Nephron progenitor cell (in vitro differentiated cells): ENCODE data around the gene ZNF212.
"Not testable (repeated sequence)": the region's sequence is repeated elsewhere in the genome, so short reads cannot be mapped to it uniquely, and the experiment has no call there.

ENCODE experiments used
- DNase-seq: peaks from one replicate; pipeline ENCODE4 v3.0.0; 2021
- H3K27ac Mint-ChIP-seq: 2 replicates; pipeline ENCODE4 v1.8.0; 2021; ENCODE audit warnings: mild to moderate bottlenecking, moderate library complexity, mixed read lengths
- H3K27me3 Mint-ChIP-seq: 2 replicates; pipeline ENCODE4 v1.8.0; 2021; ENCODE audit warnings: mild to moderate bottlenecking, low read depth, mixed read lengths; ENCODE audit not compliant: poor library complexity
- H3K36me3 Mint-ChIP-seq: 2 replicates; pipeline ENCODE4 v1.8.0; 2021; ENCODE audit warnings: low read depth, mixed read lengths
- H3K4me1 Mint-ChIP-seq: 2 replicates; pipeline ENCODE4 v1.8.0; 2021; ENCODE audit warnings: mixed read lengths
- H3K4me3 Mint-ChIP-seq: 2 replicates; pipeline ENCODE4 v1.8.0; 2021; ENCODE audit warnings: mild to moderate bottlenecking, moderate library complexity, mixed read lengths
- H3K9me3 Mint-ChIP-seq: 2 replicates; pipeline ENCODE4 v1.8.0; 2021; ENCODE audit warnings: mild to moderate bottlenecking, moderate library complexity, mixed read lengths
- CTCF ChIP-seq: fragments of 200-600 bp; sonication (generic); IDR thresholded peaks from 2 replicates; pipeline ENCODE4 v1.5.0; 2021; ENCODE audit warnings: antibody characterized with exemption

ZNF212 gene

GRCh38 chr7:149261829-149262617, 22.6 kb downstream of the ZNF212 start, which contains the start of gene ZNF783:
TSS of gene ZNF783 (plus strand) at chr7:149262196. CDS start at chr7:149262334, 138 bp downstream.
- Mint-ChIP-seq H3K4me3 (peak within 1 kb of the TSS; percentile 80), H3K36me3 (peaks cover 25% of the 10 kb centered on the region), H3K27me3 (peaks cover 3% of the 10 kb centered on the region), H3K27ac (no peak within 1 kb of the TSS), H3K4me1 (peaks cover 11% of the 10 kb centered on the region), H3K9me3 (no peaks in the 10 kb centered on the region)
- peak; percentile 84 for DNase-seq
- TF ChIP-seq CTCF = peak; percentile 56

GRCh38 chr7:149266451-149266850, 27.0 kb downstream of the ZNF212 start:
- Mint-ChIP-seq H3K27me3 (no peaks in the 10 kb centered on the region), H3K9me3 (no peaks in the 10 kb centered on the region), H3K27ac (no peak overlapping the region), H3K36me3 (peaks cover 64% of the 10 kb centered on the region), H3K4me3 (no peak overlapping the region), H3K4me1 (peaks cover 11% of the 10 kb centered on the region)
- TF ChIP-seq CTCF = no peak
- DNase-seq = no peak

GRCh38 chr7:149267733-149268132, 28.3 kb downstream of the ZNF212 start:
- peaks cover 77% of the 10 kb centered on the region for H3K36me3 Mint-ChIP-seq
- no peak overlapping the region for H3K27ac Mint-ChIP-seq
- DNase-seq = no peak
- peaks cover 4% of the 10 kb centered on the region for H3K9me3 Mint-ChIP-seq
- no peak overlapping the region for H3K4me3 Mint-ChIP-seq
- H3K27me3 Mint-ChIP-seq = no peaks in the 10 kb centered on the region
- peaks cover 11% of the 10 kb centered on the region for H3K4me1 Mint-ChIP-seq
- TF ChIP-seq CTCF = no peak

GRCh38 chr7:149274424-149274823, 35.0 kb downstream of the ZNF212 start:
- peaks cover 93% of the 10 kb centered on the region for H3K36me3 Mint-ChIP-seq
- H3K27me3 Mint-ChIP-seq, H3K4me3 Mint-ChIP-seq, DNase-seq, H3K27ac Mint-ChIP-seq, H3K4me1 Mint-ChIP-seq: not testable (repeated sequence)
- peaks cover 31% of the 10 kb centered on the region for H3K9me3 Mint-ChIP-seq

- Mint-ChIP-seq H3K36me3 (peaks cover 83% of the 10 kb centered on the region), H3K27ac (no peak overlapping the region), H3K27me3 (no peaks in the 10 kb centered on the region), H3K4me1 (no peaks in the 10 kb centered on the region), H3K9me3 (peaks cover 25% of the 10 kb centered on the region), H3K4me3 (no peak overlapping the region)
- no peak for DNase-seq
- no peak for TF ChIP-seq CTCF
These were observed 38.4 kb downstream of the ZNF212 start for GRCh38 chr7:149277871-149278270.

DNA sequence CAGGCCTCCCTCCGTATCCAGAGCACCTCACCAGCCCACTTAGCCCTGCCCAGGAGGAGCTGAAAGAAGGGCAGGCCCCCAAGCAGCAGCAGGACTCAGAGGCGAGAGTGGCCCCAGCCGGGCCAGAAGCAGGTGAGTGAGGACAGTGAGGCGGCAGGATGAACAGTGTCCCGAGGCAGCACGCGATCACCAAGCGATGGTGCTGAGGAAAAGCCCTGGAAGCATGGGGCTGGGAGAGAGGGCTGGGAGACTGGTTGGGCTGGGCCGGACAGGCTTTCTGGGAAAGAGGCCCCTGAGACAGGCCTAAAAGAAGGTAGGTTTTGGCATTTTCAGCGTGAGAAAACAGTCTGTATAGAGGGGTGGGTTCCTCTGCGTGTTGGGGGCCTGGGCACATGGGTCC, 38.9 kb downstream of the ZNF212 start:
- H3K27ac Mint-ChIP-seq = peak overlapping the region; percentile 93
- no peak overlapping the region for H3K4me3 Mint-ChIP-seq
- H3K9me3 Mint-ChIP-seq = peaks cover 20% of the 10 kb centered on the region
- peaks cover 78% of the 10 kb centered on the region for H3K36me3 Mint-ChIP-seq
- DNase-seq = no peak
- no peaks in the 10 kb centered on the region for H3K4me1 Mint-ChIP-seq
- H3K27me3 Mint-ChIP-seq = peaks cover 4% of the 10 kb centered on the region
- TF ChIP-seq CTCF = no peak
